Choroid plexus epithelial cell (primary cell): ENCODE results near the gene CFAP100.

Experiments
- DNase-seq: peaks from one replicate; pipeline ENCODE4 v3.0.0-alpha.2; 2010; ENCODE audit warnings: low read depth
- H3K4me3 ChIP-seq: 2 replicates; pipeline ENCODE4 v1.5.1; 2011; ENCODE audit warnings: low read depth, mild to moderate bottlenecking, control low read depth, low read length, moderate library complexity
- TF ChIP-seq, protein P1 (sequence below): conservative IDR thresholded peaks from 2 replicates; pipeline ENCODE4 v1.5.1; 2011; ENCODE audit warnings: low read depth, mild to moderate bottlenecking, control low read depth, inconsistent platforms, low read length, moderate library complexity

CFAP100 gene

DNA sequence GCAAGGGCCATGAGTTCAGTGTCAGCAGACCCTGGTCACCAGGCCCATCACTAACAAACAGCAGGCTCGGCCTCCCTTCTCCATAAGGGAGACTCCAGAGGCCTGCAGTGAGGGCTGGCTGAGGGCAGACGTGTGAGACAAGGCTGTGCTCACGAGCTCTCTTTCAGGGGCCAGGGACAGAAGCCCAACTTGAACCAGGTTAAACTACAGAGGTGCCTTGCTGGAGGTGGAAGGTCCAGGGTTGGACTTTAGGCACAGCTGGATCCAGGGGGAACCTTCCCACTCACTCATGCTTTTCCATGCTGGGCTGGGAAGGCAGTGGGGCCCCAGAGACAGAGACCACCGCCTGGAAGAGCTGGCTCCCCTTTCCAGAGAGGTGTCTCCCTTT, 19.0 kb downstream of the CFAP100 start:
- no peak for DNase-seq
- TF ChIP-seq, protein P1, sequence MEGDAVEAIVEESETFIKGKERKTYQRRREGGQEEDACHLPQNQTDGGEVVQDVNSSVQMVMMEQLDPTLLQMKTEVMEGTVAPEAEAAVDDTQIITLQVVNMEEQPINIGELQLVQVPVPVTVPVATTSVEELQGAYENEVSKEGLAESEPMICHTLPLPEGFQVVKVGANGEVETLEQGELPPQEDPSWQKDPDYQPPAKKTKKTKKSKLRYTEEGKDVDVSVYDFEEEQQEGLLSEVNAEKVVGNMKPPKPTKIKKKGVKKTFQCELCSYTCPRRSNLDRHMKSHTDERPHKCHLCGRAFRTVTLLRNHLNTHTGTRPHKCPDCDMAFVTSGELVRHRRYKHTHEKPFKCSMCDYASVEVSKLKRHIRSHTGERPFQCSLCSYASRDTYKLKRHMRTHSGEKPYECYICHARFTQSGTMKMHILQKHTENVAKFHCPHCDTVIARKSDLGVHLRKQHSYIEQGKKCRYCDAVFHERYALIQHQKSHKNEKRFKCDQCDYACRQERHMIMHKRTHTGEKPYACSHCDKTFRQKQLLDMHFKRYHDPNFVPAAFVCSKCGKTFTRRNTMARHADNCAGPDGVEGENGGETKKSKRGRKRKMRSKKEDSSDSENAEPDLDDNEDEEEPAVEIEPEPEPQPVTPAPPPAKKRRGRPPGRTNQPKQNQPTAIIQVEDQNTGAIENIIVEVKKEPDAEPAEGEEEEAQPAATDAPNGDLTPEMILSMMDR: no peak
- no peak overlapping the region for H3K4me3 ChIP-seq

DNA sequence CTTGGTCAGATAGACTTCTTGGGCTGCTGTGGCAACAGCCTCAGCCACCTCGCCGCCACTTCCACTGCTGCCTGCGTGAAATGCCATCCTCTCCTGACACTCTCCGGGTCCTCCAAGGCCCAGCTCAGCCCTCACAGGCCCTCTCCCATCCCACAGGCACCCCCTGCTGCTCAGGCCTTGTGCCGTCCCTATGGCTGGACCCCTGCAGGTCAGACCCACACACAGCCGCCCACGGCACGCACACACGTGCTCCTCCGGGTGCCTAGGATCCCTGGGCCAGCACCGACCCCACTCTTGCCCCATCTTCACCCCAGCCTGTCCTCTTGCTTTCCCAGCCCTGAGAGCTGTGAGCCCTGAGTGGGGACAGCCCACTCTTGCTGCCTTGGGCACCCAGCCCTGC, 19.7 kb downstream of the CFAP100 start:
- H3K4me3 ChIP-seq: no peak overlapping the region
- TF ChIP-seq, protein P1: no peak
- DNase-seq: no peak

DNA sequence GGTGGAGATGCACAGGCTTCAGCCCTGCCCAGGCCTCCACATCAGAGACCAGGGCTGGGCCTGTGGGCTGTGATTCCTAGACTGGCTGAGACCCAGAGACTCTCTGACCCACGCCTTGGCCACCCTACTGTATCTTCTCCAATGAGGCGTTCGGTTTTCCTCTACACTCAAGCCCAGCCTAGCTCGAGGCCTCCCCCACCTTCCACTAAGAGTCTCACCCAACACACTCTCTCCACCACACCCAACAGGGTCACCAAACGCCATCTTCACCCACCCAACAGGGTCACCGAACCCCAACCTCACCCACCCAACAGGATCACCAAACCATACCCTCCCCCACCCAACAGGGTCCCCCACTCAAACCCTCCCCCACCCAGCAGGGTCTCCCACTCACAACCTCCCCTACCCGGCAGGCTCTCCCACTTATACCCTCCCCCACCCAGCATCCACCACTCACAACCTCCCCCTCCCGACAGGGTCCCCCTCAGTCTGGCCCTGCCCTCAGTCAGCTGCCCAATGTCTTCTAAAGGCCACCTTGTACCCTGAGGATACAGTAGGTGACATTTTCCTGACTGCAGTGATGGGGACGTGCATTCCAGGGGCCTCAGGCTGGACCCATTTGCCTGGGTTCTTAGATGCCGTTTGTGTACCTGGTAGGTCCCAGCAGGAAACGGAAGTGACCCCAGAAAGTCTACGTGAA, 20.4 kb downstream of the CFAP100 start:
- no peak for DNase-seq
- TF ChIP-seq, protein P1: no peak

DNA sequence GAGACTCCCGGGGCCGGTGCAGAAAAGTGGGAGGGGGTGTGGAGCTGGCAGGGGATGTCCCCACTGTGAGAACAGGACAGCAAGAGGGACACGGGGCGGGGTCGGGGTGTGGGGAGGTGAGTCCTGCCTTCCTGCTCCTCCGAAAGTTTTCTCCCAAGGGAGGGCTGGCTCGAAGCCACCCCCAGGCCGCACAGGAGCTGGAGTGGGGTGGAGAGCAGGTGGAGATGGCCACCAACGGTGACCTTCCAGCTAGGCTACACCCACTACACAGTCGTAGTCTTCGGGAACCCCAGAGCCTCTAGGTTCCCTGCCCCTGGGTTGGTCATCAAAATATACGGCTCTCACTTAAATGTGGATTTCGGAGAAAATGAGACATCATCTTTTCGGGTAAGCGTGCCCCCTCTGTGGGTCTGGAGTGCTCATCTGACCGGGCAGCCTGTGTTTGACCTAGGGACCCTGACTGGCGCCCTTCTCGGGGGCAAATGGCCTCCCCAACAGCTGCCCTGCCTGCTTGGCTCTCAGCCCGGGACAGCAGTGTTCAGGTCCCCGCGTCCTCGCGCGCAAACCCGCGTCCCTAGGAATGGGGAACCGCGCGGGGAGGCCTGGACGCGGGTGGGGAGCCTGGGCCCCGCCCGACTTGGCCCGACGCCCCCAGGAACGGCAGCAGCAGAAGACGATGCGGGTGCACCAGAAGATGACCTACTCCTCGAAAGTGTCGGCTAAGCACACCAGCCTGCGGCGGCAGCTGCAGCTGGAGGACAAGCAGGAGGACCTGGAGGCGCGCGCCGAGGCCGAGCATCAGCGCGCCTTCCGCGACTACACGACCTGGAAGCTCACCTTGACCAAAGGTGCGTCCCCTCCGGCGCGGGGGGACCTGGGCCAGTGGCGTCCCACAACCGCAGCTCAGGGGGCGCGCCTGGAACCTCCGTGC, 21.2 kb downstream of the CFAP100 start:
- no peak overlapping the region for H3K4me3 ChIP-seq
- DNase-seq: no peak
- TF ChIP-seq, protein P1: no peak

More for the DNA sequence above, 20.4 kb downstream of the CFAP100 start:
- no peak overlapping the region for H3K4me3 ChIP-seq

DNA sequence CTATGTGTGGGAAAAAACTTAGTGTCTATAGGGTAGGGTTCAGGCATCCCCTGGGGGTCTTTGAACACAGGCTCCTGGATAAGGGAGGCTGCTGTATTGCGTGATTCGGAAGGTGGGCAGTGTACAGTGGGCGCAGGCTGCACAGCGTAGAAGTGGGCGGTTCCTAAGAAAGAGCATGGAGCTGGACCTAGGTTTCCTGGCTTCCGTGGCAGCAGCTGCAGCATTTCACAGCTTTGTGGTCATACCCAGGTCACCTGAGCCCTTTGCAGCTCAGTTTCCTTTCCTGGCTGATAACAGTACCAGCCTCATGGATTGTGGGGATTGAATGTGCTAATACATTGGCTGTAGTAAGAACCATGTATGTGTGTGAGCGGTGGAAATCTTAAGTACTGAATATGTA, 22.2 kb downstream of the CFAP100 start:
- TF ChIP-seq, protein P1: no peak
- H3K4me3 ChIP-seq: no peak overlapping the region
- no peak for DNase-seq

DNA sequence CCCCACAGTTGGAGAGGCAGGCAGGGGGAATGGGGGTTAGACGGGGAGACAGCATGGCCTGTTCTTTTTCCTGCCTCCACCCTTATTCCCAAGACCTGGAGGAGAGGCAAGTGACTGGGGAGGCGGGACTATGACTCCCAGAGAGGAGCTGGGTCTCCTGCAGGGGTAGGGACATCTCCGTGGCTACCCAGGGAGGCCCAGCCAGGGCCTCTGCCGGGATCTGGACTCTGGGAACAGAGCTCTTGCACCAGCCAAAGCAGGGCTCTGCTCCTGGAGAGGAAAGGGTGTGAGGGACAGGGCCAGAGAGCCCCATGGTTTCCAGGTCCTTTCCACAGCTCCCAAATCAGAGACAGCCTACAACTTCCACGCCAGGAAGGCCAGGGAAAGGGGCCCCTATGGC, 22.8 kb downstream of the CFAP100 start:
- H3K4me3 ChIP-seq: no peak overlapping the region
- TF ChIP-seq, protein P1: no peak
- no peak for DNase-seq
